Measurements from ENCODE around the gene CAPRIN2.

CAPRIN2 gene

DNA sequence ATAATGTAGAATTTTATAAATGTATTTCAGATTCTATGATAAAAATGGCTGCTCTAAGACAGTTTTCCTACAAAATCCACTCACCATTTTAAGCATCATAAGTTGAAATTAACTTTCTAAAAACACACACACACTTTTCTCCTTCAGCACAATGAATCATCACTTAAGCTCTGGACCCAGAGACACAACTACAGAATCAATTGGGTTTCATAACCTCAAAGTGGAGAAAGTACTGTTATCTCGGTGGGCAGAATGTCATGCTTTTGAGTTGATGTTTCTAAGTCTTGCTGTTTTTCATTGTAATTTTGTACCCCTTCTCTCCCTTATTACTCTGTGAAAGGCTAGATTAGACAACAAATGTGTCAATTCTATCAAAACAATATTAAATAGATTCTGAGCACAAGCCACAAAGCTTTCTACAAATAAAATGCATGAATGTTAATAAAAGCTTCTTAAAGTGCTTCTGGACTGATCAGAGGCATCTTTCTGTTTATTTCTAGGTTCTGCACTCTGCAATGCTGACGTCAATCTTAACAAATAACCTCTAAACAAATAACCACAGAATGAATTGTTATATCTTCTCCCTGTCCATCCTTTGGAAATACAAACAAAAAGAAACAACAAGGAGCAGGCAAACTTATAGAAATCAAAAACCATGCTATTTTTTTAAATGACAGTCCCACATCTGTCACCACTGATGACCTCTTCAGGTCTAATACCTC lies 67.3 kb downstream of the CAPRIN2 start:
- no peak overlapping the region for H3K4me3 ChIP-seq (replicated peaks; ENCODE audit: low read depth, low read length)
- TF ChIP-seq, protein P1, sequence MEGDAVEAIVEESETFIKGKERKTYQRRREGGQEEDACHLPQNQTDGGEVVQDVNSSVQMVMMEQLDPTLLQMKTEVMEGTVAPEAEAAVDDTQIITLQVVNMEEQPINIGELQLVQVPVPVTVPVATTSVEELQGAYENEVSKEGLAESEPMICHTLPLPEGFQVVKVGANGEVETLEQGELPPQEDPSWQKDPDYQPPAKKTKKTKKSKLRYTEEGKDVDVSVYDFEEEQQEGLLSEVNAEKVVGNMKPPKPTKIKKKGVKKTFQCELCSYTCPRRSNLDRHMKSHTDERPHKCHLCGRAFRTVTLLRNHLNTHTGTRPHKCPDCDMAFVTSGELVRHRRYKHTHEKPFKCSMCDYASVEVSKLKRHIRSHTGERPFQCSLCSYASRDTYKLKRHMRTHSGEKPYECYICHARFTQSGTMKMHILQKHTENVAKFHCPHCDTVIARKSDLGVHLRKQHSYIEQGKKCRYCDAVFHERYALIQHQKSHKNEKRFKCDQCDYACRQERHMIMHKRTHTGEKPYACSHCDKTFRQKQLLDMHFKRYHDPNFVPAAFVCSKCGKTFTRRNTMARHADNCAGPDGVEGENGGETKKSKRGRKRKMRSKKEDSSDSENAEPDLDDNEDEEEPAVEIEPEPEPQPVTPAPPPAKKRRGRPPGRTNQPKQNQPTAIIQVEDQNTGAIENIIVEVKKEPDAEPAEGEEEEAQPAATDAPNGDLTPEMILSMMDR (IDR thresholded peaks at IDR 0.05; ENCODE audit: low read length, missing control alignments): no peak
- DNase-seq (ENCODE audit: low read depth): peak; percentile 35

DNA sequence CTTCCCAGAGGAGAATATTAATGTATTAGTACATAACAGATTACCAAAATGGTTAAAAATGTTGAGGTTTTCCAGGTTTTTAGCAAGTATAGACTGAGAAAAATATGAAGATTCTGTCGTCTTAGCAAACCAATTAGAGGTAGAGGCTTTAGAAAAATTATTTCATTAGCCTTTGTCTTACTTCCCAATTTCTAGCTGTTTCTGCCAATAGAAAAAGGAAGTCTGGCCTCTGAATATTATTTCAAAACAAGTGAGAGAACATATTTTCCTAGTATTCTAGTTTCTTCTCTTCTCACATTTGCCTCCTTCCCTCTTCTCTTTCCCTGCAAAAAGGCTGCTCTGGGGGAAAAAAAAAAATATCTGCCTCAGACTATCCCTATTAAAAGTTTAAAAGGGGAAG lies 75.5 kb downstream of the CAPRIN2 start:
- TF ChIP-seq, protein P1 (IDR thresholded peaks at IDR 0.05; ENCODE audit: low read length, missing control alignments): no peak
- DNase-seq (ENCODE audit: low read depth): no peak
- no peak overlapping the region for H3K4me3 ChIP-seq (replicated peaks; ENCODE audit: low read depth, low read length)

DNA sequence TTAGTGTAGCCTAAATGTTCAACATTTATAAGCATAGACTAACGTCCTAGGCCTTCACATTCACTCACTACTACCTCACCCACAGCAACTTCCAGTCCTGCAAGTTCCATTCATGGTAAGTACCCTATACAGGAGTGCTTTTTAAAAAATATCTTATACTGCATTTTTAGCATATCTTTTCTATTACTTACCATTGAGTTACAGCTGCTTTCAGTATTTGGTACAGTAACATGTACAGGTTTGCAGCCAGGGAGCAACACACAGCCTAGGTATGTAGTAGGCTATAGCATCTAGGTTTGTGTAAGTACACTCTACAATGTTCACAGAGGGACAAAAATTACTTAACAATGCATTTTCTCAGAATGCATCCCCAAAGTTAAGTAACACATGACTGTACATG lies 76.5 kb downstream of the CAPRIN2 start:
- no peak overlapping the region for H3K4me3 ChIP-seq (replicated peaks; ENCODE audit: low read depth, low read length)
- DNase-seq (ENCODE audit: low read depth): no peak
- TF ChIP-seq, protein P1 (IDR thresholded peaks at IDR 0.05; ENCODE audit: low read length, missing control alignments): no peak

DNA sequence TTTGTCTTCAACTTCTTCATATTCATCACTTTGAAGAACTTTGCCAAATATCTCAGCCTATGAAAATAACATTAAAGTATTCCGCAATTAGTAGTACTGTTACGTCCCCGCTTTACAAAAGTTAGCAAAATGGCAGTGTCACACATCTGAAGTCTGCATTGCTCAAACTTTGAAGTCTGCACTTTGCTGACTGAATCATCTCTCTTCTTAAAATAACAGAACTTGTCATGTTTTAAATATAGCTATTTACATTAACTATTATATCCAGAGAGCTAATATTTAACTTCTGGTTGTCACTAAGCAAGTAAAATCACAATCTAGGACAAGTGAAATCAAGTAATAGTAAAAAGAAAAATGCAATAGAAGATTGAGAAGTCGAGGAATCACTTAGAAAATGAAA lies 93.5 kb downstream of the CAPRIN2 start:
- no peak for DNase-seq (ENCODE audit: low read depth)
- H3K4me3 ChIP-seq (replicated peaks; ENCODE audit: low read depth, low read length): no peak overlapping the region
- TF ChIP-seq, protein P1 (IDR thresholded peaks at IDR 0.05; ENCODE audit: low read length, missing control alignments): no peak

Data from fibroblast of pulmonary artery (primary cell).